Testis (tissue), 2 donors: ENCODE measurements around the gene MRGPRX4.

Experiments
- CTCF ChIP-seq, 3 experiments: fragments of 450-650 bp in 2 of 3; fragments of 200-600 bp in 1 of 3; sonication (generic) in 1 of 3; IDR thresholded peaks; one replicate each; pipeline ENCODE4 v1.5.1; 2016 to 2019; ENCODE audit warnings: antibody characterized with exemption in 3 of 3, mild to moderate bottlenecking in 2 of 3, moderate library complexity in 1 of 3
- POLR2A ChIP-seq: fragments of 450-650 bp; IDR thresholded peaks from one replicate; pipeline ENCODE4 v1.6.1; 2017; ENCODE audit warnings: antibody characterized with exemption, mild to moderate bottlenecking, moderate library complexity

- TF ChIP-seq CTCF (IDR thresholded peaks at IDR 0.05) (no peak), POLR2A (no peak)
These were observed 16.2 kb downstream of the MRGPRX4 start for GRCh38 chr11:18188796-18189195.
